DND-41 (cell line): ENCODE results near the gene SGCG.

ENCODE experiments used
- ATAC-seq: fragments of 200-7000 bp; cut with Tn5 transposase; 3 replicates; pipeline ENCODE4 v1.9.1; 2021; ENCODE audit warnings: low read depth; ENCODE audit not compliant: insufficient read depth
- DNase-seq: peaks from one replicate; pipeline ENCODE4 v3.0.0-alpha.2; 2020
- H2AFZ ChIP-seq: 2 replicates; pipeline ENCODE4 v1.6.0; 2012; ENCODE audit warnings: low read depth, low read length
- H3K27ac ChIP-seq: 2 replicates; pipeline ENCODE4 v1.5.1; 2012; ENCODE audit warnings: low read length, inconsistent platforms
- H3K27me3 ChIP-seq: fragments of 200-600 bp; sonication (generic); 2 replicates; pipeline ENCODE4 v1.6.0; 2012; ENCODE audit warnings: low read length, mild to moderate bottlenecking, inconsistent platforms; ENCODE audit not compliant: insufficient read depth, poor library complexity
- H3K36me3 ChIP-seq: 2 replicates; pipeline ENCODE4 v1.5.1; 2012; ENCODE audit warnings: low read length, inconsistent platforms; ENCODE audit not compliant: insufficient read depth
- H3K4me1 ChIP-seq: 2 replicates; pipeline ENCODE4 v1.5.1; 2012; ENCODE audit warnings: mild to moderate bottlenecking, low read length; ENCODE audit not compliant: insufficient read depth
- H3K4me2 ChIP-seq: 2 replicates; pipeline ENCODE4 v1.6.0; 2012; ENCODE audit warnings: mild to moderate bottlenecking, moderate library complexity, low read length, inconsistent platforms; ENCODE audit not compliant: insufficient read depth
- H3K4me3 ChIP-seq, 2 experiments: fragments of 200-600 bp in 1 of 2; shearing (Covaris generic) in 1 of 2; 2 replicates each; pipeline ENCODE4 v1.5.1; 2012 to 2016; ENCODE audit warnings: inconsistent platforms in 2 of 2, low read length in 2 of 2, mild to moderate bottlenecking in 2 of 2, low read depth in 1 of 2, moderate library complexity in 1 of 2
- H3K79me2 ChIP-seq: 2 replicates; pipeline ENCODE4 v1.6.0; 2012; ENCODE audit warnings: low read length, inconsistent platforms; ENCODE audit not compliant: insufficient read depth
- H3K9ac ChIP-seq: 2 replicates; pipeline ENCODE4 v1.6.0; 2012; ENCODE audit warnings: low read depth, mild to moderate bottlenecking, inconsistent platforms, low read length, moderate library complexity
- H3K9me3 ChIP-seq: 2 replicates; pipeline ENCODE4 v1.5.1; 2012; ENCODE audit warnings: low read length, moderate library complexity, mild to moderate bottlenecking, inconsistent platforms; ENCODE audit not compliant: insufficient read depth, severe bottlenecking
- H4K20me1 ChIP-seq: 2 replicates; pipeline ENCODE4 v1.6.0; 2012; ENCODE audit warnings: low read length; ENCODE audit not compliant: insufficient read depth
- EZH2 ChIP-seq: IDR thresholded peaks from 3 replicates; pipeline ENCODE4 v1.6.1; 2012; ENCODE audit warnings: borderline replicate concordance, low read depth, mild to moderate bottlenecking, moderate library complexity, low read length, inconsistent platforms; ENCODE audit not compliant: severe bottlenecking
- TF ChIP-seq, protein P1 (sequence below): IDR thresholded peaks from 2 replicates; pipeline ENCODE4 v1.5.1; 2012; ENCODE audit warnings: borderline replicate concordance, low read length, moderate library complexity, mild to moderate bottlenecking; ENCODE audit not compliant: poor library complexity, severe bottlenecking; ENCODE audit errors: extremely low read depth

The SGCG gene

DNA sequence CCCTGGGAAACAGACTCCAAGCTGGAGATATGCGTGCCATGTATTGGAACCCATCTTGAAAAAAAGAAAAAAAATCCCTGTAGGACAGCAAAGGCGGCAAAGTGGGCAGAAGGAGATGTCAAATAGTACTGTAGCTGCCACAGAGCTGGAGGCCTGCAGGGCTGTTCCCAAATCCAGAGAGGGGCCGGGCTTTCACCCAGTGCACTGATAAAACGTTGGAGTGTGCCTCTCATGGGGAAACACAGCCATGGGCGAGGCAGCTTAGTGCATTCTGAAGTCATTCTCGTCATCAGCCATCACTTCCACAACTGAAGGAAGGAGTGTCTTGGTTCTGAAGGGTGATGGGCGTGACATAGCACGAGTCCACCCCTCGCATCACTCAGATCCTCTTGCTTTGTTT, 4.8 kb downstream of the SGCG start:
- no peaks in the 10 kb centered on the region for H3K27me3 ChIP-seq
- ATAC-seq = no peak
- H3K36me3 ChIP-seq = no peaks in the 10 kb centered on the region
- no peak overlapping the region for H2AFZ ChIP-seq
- no peak overlapping the region for H3K4me2 ChIP-seq
- H3K4me3 ChIP-seq = no peak overlapping the region
- TF ChIP-seq, protein P1, sequence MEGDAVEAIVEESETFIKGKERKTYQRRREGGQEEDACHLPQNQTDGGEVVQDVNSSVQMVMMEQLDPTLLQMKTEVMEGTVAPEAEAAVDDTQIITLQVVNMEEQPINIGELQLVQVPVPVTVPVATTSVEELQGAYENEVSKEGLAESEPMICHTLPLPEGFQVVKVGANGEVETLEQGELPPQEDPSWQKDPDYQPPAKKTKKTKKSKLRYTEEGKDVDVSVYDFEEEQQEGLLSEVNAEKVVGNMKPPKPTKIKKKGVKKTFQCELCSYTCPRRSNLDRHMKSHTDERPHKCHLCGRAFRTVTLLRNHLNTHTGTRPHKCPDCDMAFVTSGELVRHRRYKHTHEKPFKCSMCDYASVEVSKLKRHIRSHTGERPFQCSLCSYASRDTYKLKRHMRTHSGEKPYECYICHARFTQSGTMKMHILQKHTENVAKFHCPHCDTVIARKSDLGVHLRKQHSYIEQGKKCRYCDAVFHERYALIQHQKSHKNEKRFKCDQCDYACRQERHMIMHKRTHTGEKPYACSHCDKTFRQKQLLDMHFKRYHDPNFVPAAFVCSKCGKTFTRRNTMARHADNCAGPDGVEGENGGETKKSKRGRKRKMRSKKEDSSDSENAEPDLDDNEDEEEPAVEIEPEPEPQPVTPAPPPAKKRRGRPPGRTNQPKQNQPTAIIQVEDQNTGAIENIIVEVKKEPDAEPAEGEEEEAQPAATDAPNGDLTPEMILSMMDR = no peak
- TF ChIP-seq EZH2 = no peak
- H4K20me1 ChIP-seq = no peaks in the 10 kb centered on the region
- no peak overlapping the region for H3K9ac ChIP-seq
- no peak overlapping the region for H3K27ac ChIP-seq
- no peak for DNase-seq
- no peaks in the 10 kb centered on the region for H3K4me1 ChIP-seq
- H3K9me3 ChIP-seq = no peaks in the 10 kb centered on the region
- no peaks in the 10 kb centered on the region for H3K79me2 ChIP-seq

DNA sequence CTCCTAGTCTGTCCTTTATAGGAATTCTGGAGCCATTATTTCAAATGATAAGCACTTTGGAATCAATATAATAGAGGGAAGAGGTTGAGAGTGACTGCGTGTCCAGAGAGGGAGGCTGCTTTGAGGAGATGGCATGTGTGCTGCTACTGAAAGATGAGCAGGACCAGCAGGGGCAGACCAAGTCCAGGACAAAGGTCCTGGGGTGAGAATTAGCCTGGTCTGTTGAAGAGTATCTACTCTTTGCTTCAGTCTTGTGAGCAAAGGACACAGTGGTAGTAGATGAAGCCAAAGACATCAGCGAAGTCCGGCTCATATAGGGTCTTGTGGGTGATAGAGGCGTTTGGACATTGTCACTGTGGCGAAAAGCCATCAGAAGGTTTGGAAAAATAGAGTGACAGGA, 21.1 kb downstream of the SGCG start:
- DNase-seq (no peak), ATAC-seq (no peak)
- Histone ChIP-seq H2AFZ (no peak overlapping the region), H3K4me2 (no peak overlapping the region), H3K36me3 (no peaks in the 10 kb centered on the region), H3K27ac (no peak overlapping the region), H3K79me2 (no peaks in the 10 kb centered on the region), H4K20me1 (no peaks in the 10 kb centered on the region), H3K9ac (no peak overlapping the region), H3K4me1 (no peaks in the 10 kb centered on the region), H3K9me3 (no peaks in the 10 kb centered on the region), H3K27me3 (no peaks in the 10 kb centered on the region), H3K4me3 (no peak overlapping the region)
- no peak for TF ChIP-seq EZH2
- TF ChIP-seq, protein P1 = no peak

DNA sequence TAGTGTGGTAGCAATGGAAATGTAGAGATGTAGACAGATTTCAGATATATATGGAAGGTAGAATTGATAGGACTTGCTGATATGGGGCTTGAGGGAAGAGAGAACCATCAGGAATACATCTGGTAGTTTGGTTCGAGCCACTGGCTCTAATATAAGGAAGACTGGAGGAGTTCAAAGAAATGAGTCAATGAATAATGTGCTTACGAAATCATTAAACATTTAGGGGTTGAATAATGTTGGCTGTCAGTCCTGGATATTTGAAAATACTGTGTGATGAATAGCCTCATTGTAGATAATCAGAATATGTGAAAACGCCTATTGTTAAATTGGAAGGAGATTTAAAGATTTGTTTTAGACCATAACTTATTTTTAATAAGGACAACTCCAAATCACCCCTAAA, 21.6 kb downstream of the SGCG start:
- no peaks in the 10 kb centered on the region for H3K27me3 ChIP-seq

More for the DNA sequence above, 21.6 kb downstream of the SGCG start:
- Histone ChIP-seq H3K9me3 (no peaks in the 10 kb centered on the region), H4K20me1 (no peaks in the 10 kb centered on the region), H3K36me3 (no peaks in the 10 kb centered on the region), H3K4me2 (no peak overlapping the region), H3K4me1 (no peaks in the 10 kb centered on the region), H3K27ac (no peak overlapping the region), H3K4me3 (no peak overlapping the region), H2AFZ (no peak overlapping the region), H3K79me2 (no peaks in the 10 kb centered on the region), H3K9ac (no peak overlapping the region)
- ATAC-seq (no peak), DNase-seq (no peak)
- TF ChIP-seq, protein P1 = no peak
- TF ChIP-seq EZH2 = no peak
